Ovary (tissue), 9 donors: ENCODE data around the gene ARHGEF7. TPM values are rescaled to one million over a fixed set of nuclear protein-coding genes. Genes with fewer than 3 reads are reported as not detected.

Source experiments
- DNase-seq, 5 donors: peaks; one replicate each; pipeline ENCODE4 v3.0.0-alpha.2; 2019 to 2020
- H3K27ac ChIP-seq, 2 donors: fragments of 200-600 bp; one replicate each; pipeline versions ENCODE4 v1.5.1 to v1.8.0; 2019 to 2022
- H3K27me3 ChIP-seq: fragments of 200-600 bp; one replicate; pipeline ENCODE4 v1.8.0; 2022
- H3K36me3 ChIP-seq: fragments of 200-600 bp; sonication (generic); one replicate; pipeline ENCODE4 v1.5.1; 2019
- H3K4me1 ChIP-seq: one replicate; pipeline ENCODE4 v1.8.1; 2013; ENCODE audit warnings: mild to moderate bottlenecking, moderate library complexity; ENCODE audit not compliant: insufficient read depth
- H3K4me3 ChIP-seq: fragments of 200-600 bp; sonication (generic); one replicate; pipeline ENCODE4 v1.5.1; 2017
- H3K9me3 ChIP-seq, 2 donors: fragments of 200-600 bp in 1 of 2; sonication (generic) in 1 of 2; one replicate each; pipeline versions ENCODE4 v1.5.1 to v1.8.1; 2013 to 2019; ENCODE audit warnings: mild to moderate bottlenecking in 1 of 2, moderate library complexity in 1 of 2
- CTCF ChIP-seq, 3 donors: fragments of 450-650 bp in 2 of 3; fragments of 200-600 bp in 1 of 3; IDR thresholded peaks; one replicate each; pipeline versions ENCODE4 v1.5.1 to v1.8.0; 2016 to 2022; ENCODE audit warnings: antibody characterized with exemption in 3 of 3, mild to moderate bottlenecking in 1 of 3
- EP300 ChIP-seq: sonication (generic); formaldehyde crosslinking; IDR thresholded peaks from one replicate; pipeline ENCODE4 v1.6.1; 2017; ENCODE audit warnings: antibody characterized with exemption
- POLR2A ChIP-seq: fragments of 450-650 bp; IDR thresholded peaks from one replicate; pipeline ENCODE4 v1.6.1; 2017; ENCODE audit warnings: antibody characterized with exemption, mild to moderate bottlenecking, moderate library complexity
- WGBS, 3 donors: extraction: QIAGEN DNeasy Blood & Tissue Kit in 1 of 3; methylation state at CpG; one replicate each; pipeline versions ENCODE4 v1.1.5 to v1.1.7; 2013 to 2017; 5-methylcytosine and 5-hydroxymethylcytosine counted together
- intact Hi-C, 4 donors: fragments of 100-400 bp; cut with DNase I; formaldehyde crosslinking; loops; one replicate each; pipeline versions ENCODE4 v1.11.0 to v1.15.1; 2022 to 2023
- polyA plus RNA-seq, 2 donors: library from polyadenylated mRNA; stranded (reverse); fragments of 200-250 nt in 1 of 2; fragments of 350-450 nt in 1 of 2; fragmentation: Illumina TruSeq in 1 of 2; extraction: RNeasy Lipid Tissue Mini Kit (QIAGEN cat#74804) in 1 of 2; gene quantifications; one replicate each; pipeline ENCODE4 v1.2.3, GENCODE V29; 2013 to 2014
- total RNA-seq, 7 donors: library from RNA; depleted of rRNA in 2 of 7; stranded (reverse); fragments of >200 nt in 2 of 7; fragmentation: NEBNext Ultra II Directional in 3 of 7; extraction: Animal tissue kit (Norgen Biotek cat#: 25700) in 3 of 7; gene quantifications; one replicate each; pipeline versions ENCODE4 v1.1.0 to v1.2.4, GENCODE V29; 2016 to 2023
- donor health status: DM: no; HTN: no; CAD: no; lungs with moderate emphysema.
- donor health status: DM: no; HTN: no; CAD: no.
- donor health status: Bipolar disorder and iron deficiency.
- donor health status: DM: yes; HTN: yes; CAD: no.
- donor health status: DM: no; HTN: no; CAD: no.
- donor health status: DM: yes; HTN: yes; CAD: no.

Gene ARHGEF7
- total and polyA plus RNA-seq, 9 donors: 27.6 to 58.5 (median 52.2) TPM

DNA sequence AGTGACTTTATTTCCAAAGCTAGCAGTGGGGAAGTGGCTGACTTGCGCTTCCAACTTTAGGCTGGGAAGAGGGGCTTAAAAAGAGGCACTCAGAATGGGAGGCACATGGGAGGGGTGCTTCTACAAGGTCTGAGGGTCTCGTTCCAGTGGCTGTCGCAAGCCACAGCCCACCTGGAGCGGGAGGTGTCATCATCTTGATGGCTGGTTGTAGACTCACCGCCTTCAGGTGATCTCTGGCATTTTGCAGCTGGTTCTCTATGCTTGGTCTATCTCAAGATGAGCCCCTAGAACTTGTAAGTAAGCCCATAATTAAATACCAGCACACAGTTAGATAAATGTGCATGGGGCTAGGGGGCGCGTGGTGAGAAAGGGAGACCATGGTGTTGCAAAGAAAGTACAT is 214.5 kb downstream of the ARHGEF7 start:
- Histone ChIP-seq H3K27me3 (no peaks in the 10 kb centered on the region), H3K4me3 (no peak overlapping the region), H3K27ac (no peak overlapping the region), H3K36me3 (no peaks in the 10 kb centered on the region), H3K9me3 (no peaks in the 10 kb centered on the region), H3K4me1 (no peaks in the 10 kb centered on the region)
- 80 to 90% (median 87%) methylated on average over 7 of the region's 7 CpGs for WGBS, 3 donors
- DNase-seq: no peak
- no peak for TF ChIP-seq CTCF (IDR thresholded peaks at IDR 0.05)
- no peak for TF ChIP-seq POLR2A
- no peak for TF ChIP-seq EP300
- intact Hi-C loops: no loop called here

DNA sequence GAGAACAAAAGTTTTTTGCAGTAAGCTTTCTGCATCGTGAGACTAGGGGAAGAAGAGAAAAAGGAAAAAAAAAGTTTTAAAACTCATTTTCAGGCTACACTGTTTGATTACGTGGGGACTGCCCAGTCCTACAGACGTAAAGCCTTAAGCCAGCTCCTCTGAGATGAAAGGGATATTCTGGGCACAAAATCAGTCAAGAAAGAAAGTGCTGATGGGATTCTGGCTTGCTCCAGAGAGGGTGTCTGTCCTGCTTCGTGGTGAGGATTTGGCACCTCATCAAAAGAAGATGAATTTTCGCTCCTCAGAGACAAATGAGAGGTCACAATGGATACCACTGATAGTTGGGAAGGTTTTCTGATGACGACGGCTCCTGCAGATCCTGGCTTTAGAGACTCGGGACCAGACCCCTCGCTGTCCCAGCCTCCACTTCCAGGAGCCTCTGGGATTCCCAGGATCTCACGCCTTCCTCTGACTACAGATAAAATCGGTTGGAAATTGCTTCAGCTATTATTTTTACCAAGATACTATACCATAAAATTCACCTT is 215.0 kb downstream of the ARHGEF7 start:
- Histone ChIP-seq H3K4me1 (no peaks in the 10 kb centered on the region), H3K27ac (no peak overlapping the region), H3K27me3 (no peaks in the 10 kb centered on the region), H3K9me3 (no peaks in the 10 kb centered on the region), H3K36me3 (no peaks in the 10 kb centered on the region), H3K4me3 (no peak overlapping the region)
- no peak for DNase-seq
- TF ChIP-seq EP300 (no peak), CTCF (IDR thresholded peaks at IDR 0.05) (no peak), POLR2A (no peak)
- 44 to 49% (median 48%) methylated on average over 11 of the region's 11 CpGs for WGBS, 3 donors
- intact Hi-C loops: no loop called here

DNA sequence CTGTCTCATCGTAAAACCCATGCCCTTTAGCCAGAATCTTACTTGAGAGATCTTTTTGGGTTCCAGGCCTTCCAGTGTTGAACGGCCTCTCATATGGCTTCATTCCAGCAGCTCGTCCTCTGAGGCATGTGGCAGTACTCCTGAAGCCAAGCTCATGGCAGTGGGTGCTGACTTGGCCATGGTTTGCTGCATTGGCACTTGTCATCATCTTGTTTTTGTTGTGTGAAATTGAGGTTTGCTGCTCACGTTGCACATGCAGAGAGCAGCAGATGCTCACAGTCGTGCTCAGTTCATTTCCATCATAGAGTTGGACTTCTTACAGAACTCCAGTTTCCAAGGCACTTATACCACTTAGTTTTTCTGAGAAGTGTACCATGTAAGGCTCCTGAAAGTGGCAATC is 220.2 kb downstream of the ARHGEF7 start:
- intact Hi-C loops: no loop called here
- H3K27me3 ChIP-seq: no peaks in the 10 kb centered on the region
- TF ChIP-seq EP300 (no peak), POLR2A (no peak), CTCF (IDR thresholded peaks at IDR 0.05) (no peak)
- H3K4me3 ChIP-seq: no peak overlapping the region
- no peak overlapping the region for H3K27ac ChIP-seq
- H3K36me3 ChIP-seq: no peaks in the 10 kb centered on the region
- no peak for DNase-seq
- H3K4me1 ChIP-seq: no peaks in the 10 kb centered on the region
- H3K9me3 ChIP-seq: no peaks in the 10 kb centered on the region
- 83 to 89% (median 84%) methylated on average over 5 of the region's 5 CpGs for WGBS, 3 donors

- Histone ChIP-seq H3K36me3 (no peaks in the 10 kb centered on the region), H3K27ac (no peak overlapping the region), H3K9me3 (no peaks in the 10 kb centered on the region), H3K27me3 (no peaks in the 10 kb centered on the region), H3K4me1 (no peaks in the 10 kb centered on the region), H3K4me3 (no peak overlapping the region)
- TF ChIP-seq CTCF (IDR thresholded peaks at IDR 0.05) (no peak), POLR2A (no peak), EP300 (no peak)
- WGBS, 3 donors: 85 to 90% (median 85%) methylated on average over 9 of the region's 9 CpGs
- intact Hi-C loops: no loop called here
- no peak for DNase-seq
Measured at GRCh38 chr13:111336666-111337065, 221.6 kb downstream of the ARHGEF7 start.

GRCh38 chr13:111337206-111337605 is 222.1 kb downstream of the ARHGEF7 start:
- Histone ChIP-seq H3K36me3 (no peaks in the 10 kb centered on the region), H3K27me3 (no peaks in the 10 kb centered on the region), H3K27ac (no peak overlapping the region), H3K9me3 (no peaks in the 10 kb centered on the region), H3K4me3 (no peak overlapping the region), H3K4me1 (no peaks in the 10 kb centered on the region)
- TF ChIP-seq POLR2A (no peak), CTCF (IDR thresholded peaks at IDR 0.05) (no peak), EP300 (no peak)
- DNase-seq: no peak
- WGBS, 3 donors: 68 to 79% (median 77%) methylated on average over 4 of the region's 4 CpGs
- intact Hi-C loops: no loop called here
